OCI-LY3 (cell line): ENCODE results near the gene CCDC141.
"Not testable (repeated sequence)": the region's sequence is repeated elsewhere in the genome, so short reads cannot be mapped to it uniquely, and the experiment has no call there.

ENCODE experiments used
- H2AFZ ChIP-seq: fragments of 200-600, 300-600 bp; shearing (Covaris generic); 2 replicates; pipeline ENCODE4 v1.6.0; 2014; ENCODE audit warnings: antibody characterized with exemption, low read depth, low read length
- H3K27ac ChIP-seq: fragments of 200-600, 300-600 bp; sonication (generic); 2 replicates; pipeline ENCODE4 v1.5.1; 2014; ENCODE audit warnings: mild to moderate bottlenecking, low read length, moderate library complexity, mixed read lengths
- H3K27me3 ChIP-seq: fragments of 200-600, 300-600 bp; sonication (generic); 2 replicates; pipeline ENCODE4 v1.6.1; 2014; ENCODE audit warnings: low read depth, low read length, mixed read lengths
- H3K36me3 ChIP-seq: fragments of 200-600, 300-600 bp; sonication (generic); replicated peaks from 2 replicates; pipeline ENCODE3; 2014; ENCODE audit warnings: low read depth, low read length, mixed read lengths
- H3K4me1 ChIP-seq: fragments of 300-600, 200-600 bp; sonication (generic); 2 replicates; pipeline ENCODE4 v1.6.1; 2014; ENCODE audit warnings: low read length, mixed read lengths
- H3K4me2 ChIP-seq: fragments of 200-600, 300-600 bp; sonication (generic); 2 replicates; pipeline ENCODE4 v1.6.1; 2014; ENCODE audit warnings: low read length, mixed read lengths
- H3K4me3 ChIP-seq: fragments of 300-600, 200-600 bp; sonication (generic); 2 replicates; pipeline ENCODE4 v1.5.1; 2014; ENCODE audit warnings: antibody characterized with exemption, mild to moderate bottlenecking, low read length, moderate library complexity
- H3K79me2 ChIP-seq: fragments of 300-600, 200-600 bp; shearing (Covaris generic); 2 replicates; pipeline ENCODE4 v1.6.1; 2014; ENCODE audit warnings: mild to moderate bottlenecking, low read length, mixed read lengths
- H3K9ac ChIP-seq: fragments of 300-600, 200-600 bp; shearing (Covaris generic); 2 replicates; pipeline ENCODE4 v1.6.0; 2014; ENCODE audit warnings: mild to moderate bottlenecking, low read length, moderate library complexity
- H3K9me3 ChIP-seq: fragments of 200-600, 300-600 bp; shearing (Covaris generic); 2 replicates; pipeline ENCODE4 v1.6.1; 2014; ENCODE audit warnings: low read length, mixed read lengths; ENCODE audit not compliant: insufficient read depth
- H4K20me1 ChIP-seq: fragments of 200-600, 300-600 bp; sonication (generic); 2 replicates; pipeline ENCODE4 v1.6.1; 2016; ENCODE audit warnings: low read length, mixed read lengths; ENCODE audit not compliant: insufficient read depth
- CTCF ChIP-seq: fragments of 200-600, 300-600 bp; sonication (generic); IDR thresholded peaks from 2 replicates; pipeline ENCODE4 v1.5.1; 2014; ENCODE audit warnings: antibody characterized with exemption, low read length, low read depth
- EZH2phosphoT487 ChIP-seq: fragments of 200-600 bp; shearing (Covaris generic); IDR thresholded peaks from 2 replicates; pipeline ENCODE4 v1.6.1; 2018; ENCODE audit warnings: antibody characterized with exemption, mixed run types, low read depth

The CCDC141 gene

GRCh38 chr2:179057737-179058136 lies 7.8 kb upstream of the CCDC141 start:
- H3K27me3 ChIP-seq = no peaks in the 10 kb centered on the region
- H3K79me2 ChIP-seq = no peaks in the 10 kb centered on the region
- no peak overlapping the region for H3K4me3 ChIP-seq
- H3K36me3 ChIP-seq = no peaks in the 10 kb centered on the region
- H3K4me2 ChIP-seq = no peak overlapping the region
- H3K27ac ChIP-seq = no peak overlapping the region
- H3K9ac ChIP-seq = no peak overlapping the region
- TF ChIP-seq CTCF = no peak
- no peak for TF ChIP-seq EZH2phosphoT487
- no peaks in the 10 kb centered on the region for H3K9me3 ChIP-seq
- no peaks in the 10 kb centered on the region for H4K20me1 ChIP-seq
- H3K4me1 ChIP-seq = peaks cover 18% of the 10 kb centered on the region
- H2AFZ ChIP-seq = no peak overlapping the region

GRCh38 chr2:179053568-179053967 lies 3.6 kb upstream of the CCDC141 start:
- not testable (repeated sequence) for H3K79me2 ChIP-seq, H3K27ac ChIP-seq, H3K4me3 ChIP-seq, H3K9ac ChIP-seq, H3K4me2 ChIP-seq, H4K20me1 ChIP-seq, H3K36me3 ChIP-seq, H3K27me3 ChIP-seq, H3K9me3 ChIP-seq, H2AFZ ChIP-seq
- H3K4me1 ChIP-seq = peaks cover 32% of the 10 kb centered on the region

GRCh38 chr2:179051250-179051649 lies 1.3 kb upstream of the CCDC141 start:
- no peaks in the 10 kb centered on the region for H3K9me3 ChIP-seq
- H3K36me3 ChIP-seq = peaks cover 2% of the 10 kb centered on the region
- H4K20me1 ChIP-seq = no peaks in the 10 kb centered on the region
- 0 out of 2 replicates have a peak overlapping the region, but pooled peaks have one; percentile 1 for H3K4me2 ChIP-seq
- TF ChIP-seq CTCF (no peak), EZH2phosphoT487 (no peak)
- H3K27me3 ChIP-seq = no peaks in the 10 kb centered on the region
- no peak overlapping the region for H3K4me3 ChIP-seq
- no peak overlapping the region for H3K9ac ChIP-seq
- peaks cover 49% of the 10 kb centered on the region for H3K4me1 ChIP-seq
- no peaks in the 10 kb centered on the region for H3K79me2 ChIP-seq
- H3K27ac ChIP-seq = no peak overlapping the region
- H2AFZ ChIP-seq = no peak overlapping the region

GRCh38 chr2:179050755-179051154 lies 818 bp upstream of the CCDC141 start:
- H3K36me3 ChIP-seq = peaks cover 7% of the 10 kb centered on the region
- H3K9me3 ChIP-seq = no peaks in the 10 kb centered on the region
- no peak overlapping the region for H3K27ac ChIP-seq
- no peak overlapping the region; the same call in 1 of the 2 replicates for H3K9ac ChIP-seq
- no peaks in the 10 kb centered on the region for H3K27me3 ChIP-seq
- TF ChIP-seq CTCF (no peak), EZH2phosphoT487 (no peak)
- no peaks in the 10 kb centered on the region for H3K79me2 ChIP-seq
- H3K4me2 ChIP-seq = 0 out of 2 replicates have a peak overlapping the region, but pooled peaks have one; percentile 1
- H3K4me1 ChIP-seq = peaks cover 54% of the 10 kb centered on the region
- H3K4me3 ChIP-seq = no peak overlapping the region
- no peaks in the 10 kb centered on the region for H4K20me1 ChIP-seq
- H2AFZ ChIP-seq = no peak overlapping the region

GRCh38 chr2:179049203-179049545 lies 763 bp downstream of the CCDC141 start:
- Histone ChIP-seq H3K9ac (peak overlapping the region; percentile 76), H3K4me2 (peak overlapping the region; percentile 95), H3K4me3 (peak overlapping the region; percentile 78)

More at GRCh38 chr2:179049203-179049545, 763 bp downstream of the CCDC141 start:
- Histone ChIP-seq H4K20me1 (no peaks in the 10 kb centered on the region), H3K27me3 (no peaks in the 10 kb centered on the region), H3K27ac (peak overlapping the region; percentile 91), H3K9me3 (no peaks in the 10 kb centered on the region), H2AFZ (peak overlapping the region; percentile 92), H3K36me3 (peaks cover 12% of the 10 kb centered on the region), H3K79me2 (no peaks in the 10 kb centered on the region), H3K4me1 (peaks cover 63% of the 10 kb centered on the region)
- no peak for TF ChIP-seq EZH2phosphoT487
- TF ChIP-seq CTCF = no peak
